Measurements from ENCODE around the gene OLFM2.
A peak's percentile ranks its signal among the peaks of the same experiment; 100 is the strongest.
"Not testable (repeated sequence)": the region's sequence is repeated elsewhere in the genome, so short reads cannot be mapped to it uniquely, and the experiment has no call there.

OLFM2 gene

GRCh38 chr19:9941231-9941630, 4.9 kb upstream of the OLFM2 start:
- DNase-seq, result no peak

GRCh38 chr19:9940778-9941177, 4.5 kb upstream of the OLFM2 start:
- no peak for DNase-seq

- DNase-seq, result no peak
Observed at GRCh38 chr19:9939301-9939913, 3.1 kb upstream of the OLFM2 start.

GRCh38 chr19:9937001-9937411, 691 bp upstream of the OLFM2 start:
- no peak for DNase-seq

GRCh38 chr19:9935506-9936325, 599 bp downstream of the OLFM2 start:
- DNase-seq, result no peak

GRCh38 chr19:9934132-9934950, 2.0 kb downstream of the OLFM2 start:
- peak; percentile 9 for DNase-seq

GRCh38 chr19:9932835-9933234, 3.5 kb downstream of the OLFM2 start:
- DNase-seq, result no peak

GRCh38 chr19:9931629-9932028, 4.7 kb downstream of the OLFM2 start:
- DNase-seq, result no peak

- no peak for DNase-seq
Observed at GRCh38 chr19:9923440-9923839, 12.9 kb downstream of the OLFM2 start.

- DNase-seq, result not testable (repeated sequence)
Observed at GRCh38 chr19:9922782-9923379, 13.4 kb downstream of the OLFM2 start.

- DNase-seq, result peak; percentile 45
Observed at GRCh38 chr19:9917321-9917720, 19.0 kb downstream of the OLFM2 start.

- DNase-seq, result no peak
Observed at GRCh38 chr19:9916719-9917118, 19.6 kb downstream of the OLFM2 start.

- DNase-seq, result peak; percentile 13
Observed at GRCh38 chr19:9914315-9915207, 21.8 kb downstream of the OLFM2 start.

- no peak for DNase-seq
Observed at GRCh38 chr19:9914001-9914314, 22.4 kb downstream of the OLFM2 start.

- no peak for DNase-seq
Observed at GRCh38 chr19:9913237-9914000, 22.9 kb downstream of the OLFM2 start.

GRCh38 chr19:9912551-9913236, 23.6 kb downstream of the OLFM2 start:
- no peak for DNase-seq

GRCh38 chr19:9911524-9912185, 24.7 kb downstream of the OLFM2 start:
- no peak for DNase-seq

- DNase-seq, result no peak
Observed at GRCh38 chr19:9910625-9911024, 25.7 kb downstream of the OLFM2 start.

GRCh38 chr19:9909251-9909650, 27.1 kb downstream of the OLFM2 start:
- DNase-seq, result no peak

GRCh38 chr19:9906475-9907087, 29.7 kb downstream of the OLFM2 start:
- no peak for DNase-seq

Measured in SHP77 treated with DMSO at 0.1 percent for 48 hours (cell line).